ENCODE data around the gene C12orf50. TPM values are rescaled to one million over a fixed set of nuclear protein-coding genes. Genes with fewer than 3 reads are reported as not detected.
"Not testable (repeated sequence)": the region's sequence is repeated elsewhere in the genome, so short reads cannot be mapped to it uniquely, and the experiment has no call there.

The C12orf50 gene
- total RNA-seq, 4 donors from 2014 or later, result not detected

DNA sequence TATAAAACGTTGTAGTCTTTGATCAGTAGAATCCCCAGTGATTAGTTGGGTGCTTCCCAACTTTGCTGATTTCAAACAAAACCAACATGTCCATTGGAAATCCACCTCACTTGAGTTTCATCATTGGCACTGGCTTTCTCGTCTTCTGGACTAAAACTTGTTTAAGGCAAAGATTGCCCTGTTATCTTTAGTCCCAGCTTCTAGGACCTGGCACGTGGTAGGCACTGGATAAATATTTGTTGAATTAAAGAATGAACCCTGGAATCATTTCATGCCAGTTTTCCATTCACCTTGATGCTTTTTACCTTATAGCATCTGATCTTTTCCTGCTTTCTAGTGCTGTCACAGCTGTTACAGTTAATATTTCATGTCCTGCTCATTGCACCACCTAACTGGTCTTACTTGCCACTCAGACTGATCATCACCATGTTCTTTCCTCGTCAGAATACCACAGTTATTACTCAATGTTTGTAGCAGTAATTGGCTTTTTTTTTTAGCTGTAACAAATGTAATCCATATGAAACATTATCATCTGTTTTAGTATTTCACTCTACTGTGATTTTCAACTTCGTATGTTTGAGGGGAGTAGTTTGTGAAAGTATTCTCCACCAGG is 7.3 kb upstream of the C12orf50 start:
- no peak overlapping the region for H3K4me3 ChIP-seq (ENCODE audit: low read depth, poor library complexity, severe bottlenecking)
- WGBS, 2 donors, result 27 to 30% methylated on average over 5 of the region's 5 CpGs
- intact Hi-C loops (cut with DNase I; ENCODE audit: low total_unique reads), result no loop called here
- DNase-seq (ENCODE audit: low spot score in 2 of 2), result no peak
- TF ChIP-seq CTCF (IDR thresholded peaks at IDR 0.05) (no peak), POLR2A (IDR thresholded peaks at IDR 0.05) (no peak)

DNA sequence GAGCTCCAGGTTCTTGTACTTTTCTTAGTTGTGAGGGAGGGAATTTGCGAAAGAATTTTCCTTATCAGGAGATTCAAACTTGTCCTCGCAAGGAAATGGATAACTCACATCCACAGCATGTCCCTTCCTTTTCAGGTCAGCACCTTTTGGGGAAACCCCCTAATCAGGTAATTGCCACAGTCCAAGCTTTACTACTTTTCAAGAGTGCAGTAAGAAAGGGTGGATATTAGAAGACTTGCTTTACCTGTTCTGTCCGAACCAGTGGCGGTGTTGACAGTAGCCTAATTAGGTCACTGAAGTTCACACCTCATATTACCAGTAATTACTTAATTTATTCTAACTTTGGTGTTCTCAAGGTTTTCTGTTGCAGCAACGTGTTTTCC is 6.7 kb upstream of the C12orf50 start:
- intact Hi-C loops (cut with DNase I; ENCODE audit: low total_unique reads), result no loop called here
- H3K4me3 ChIP-seq (ENCODE audit: low read depth, poor library complexity, severe bottlenecking), result peak overlapping the region; percentile 84
- TF ChIP-seq POLR2A (IDR thresholded peaks at IDR 0.05) (no peak), CTCF (IDR thresholded peaks at IDR 0.05) (no peak)
- DNase-seq (ENCODE audit: low spot score in 2 of 2), result peak in 1 of 2 donors; percentile 18
- 1 to 3% methylated on average over 5 of the region's 5 CpGs for WGBS, 2 donors

DNA sequence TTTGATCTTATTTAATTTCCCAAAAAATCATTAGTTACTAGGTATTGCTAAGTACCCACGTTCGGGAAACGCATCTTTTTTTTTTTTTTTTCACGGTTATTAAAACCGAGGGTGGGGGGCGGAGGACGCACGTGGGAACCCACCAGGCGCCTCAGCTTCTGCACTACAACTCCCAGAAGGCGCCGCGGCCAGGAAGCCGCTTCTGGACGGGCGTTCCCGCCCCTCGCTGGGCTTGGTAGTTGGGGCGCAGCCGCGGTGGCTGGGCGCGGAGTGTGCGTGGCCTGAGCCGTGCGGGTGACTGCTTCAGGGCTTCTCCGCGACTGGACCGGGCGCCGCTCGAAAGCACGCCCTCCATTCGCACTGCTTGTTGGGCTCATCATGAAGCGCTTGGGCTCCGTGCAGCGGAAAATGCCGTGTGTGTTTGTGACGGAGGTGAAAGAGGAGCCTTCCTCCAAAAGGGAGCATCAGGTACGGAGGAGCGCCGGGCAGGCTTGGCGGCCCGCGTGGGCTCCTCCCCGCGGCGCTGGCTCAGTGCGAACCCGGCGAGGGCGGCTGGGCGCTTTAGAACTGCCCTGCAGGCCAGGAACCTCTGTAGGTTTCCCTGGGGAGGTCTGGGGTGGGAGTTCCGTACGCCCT is 6.2 kb upstream of the C12orf50 start:
- intact Hi-C loops (cut with DNase I; ENCODE audit: low total_unique reads), result no loop called here

GRCh38 chr12:88031161-88031560 is 2.0 kb upstream of the C12orf50 start:
- H3K4me3 ChIP-seq (ENCODE audit: low read depth, poor library complexity, severe bottlenecking); intact Hi-C loops (cut with DNase I; ENCODE audit: low total_unique reads); DNase-seq (ENCODE audit: low spot score in 2 of 2): not testable (repeated sequence)
- 85 to 93% methylated on average over 3 of the region's 3 CpGs for WGBS, 2 donors

More for the DNA sequence above, 6.2 kb upstream of the C12orf50 start:
- no peak for TF ChIP-seq POLR2A (IDR thresholded peaks at IDR 0.05)
- TF ChIP-seq CTCF (IDR thresholded peaks at IDR 0.05), result no peak
- peak; percentile 81 to 97 for DNase-seq (ENCODE audit: low spot score in 2 of 2)
- H3K4me3 ChIP-seq (ENCODE audit: low read depth, poor library complexity, severe bottlenecking), result peak overlapping the region; percentile 84
- WGBS, 2 donors, result 0 to 1% methylated on average over 22 to 50 of the region's 54 CpGs

DNA sequence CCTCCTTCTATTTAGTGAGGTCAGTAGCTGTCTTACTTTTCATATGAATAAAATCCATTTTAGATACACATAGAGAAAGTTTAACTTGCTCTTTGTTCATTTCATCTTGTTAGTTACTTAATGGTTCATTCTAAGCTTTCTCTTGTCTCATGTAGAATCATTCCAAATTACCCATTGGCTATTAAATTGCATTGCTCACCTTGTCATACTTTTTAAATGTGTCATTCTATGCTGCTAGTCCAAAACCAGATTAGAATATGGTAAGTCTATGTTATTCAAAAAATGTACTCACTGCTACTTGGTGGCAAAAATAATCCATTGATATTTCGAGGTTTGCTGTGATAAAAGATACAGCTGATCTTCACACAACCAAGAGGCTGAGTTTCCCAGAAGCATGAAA is 3.0 kb downstream of the C12orf50 start:
- DNase-seq (ENCODE audit: low spot score in 2 of 2), result no peak
- TF ChIP-seq POLR2A (IDR thresholded peaks at IDR 0.05), result no peak
- TF ChIP-seq CTCF (IDR thresholded peaks at IDR 0.05), result no peak
- WGBS, 2 donors, result 75 to 88% methylated on average over 1 of the region's 1 CpG
- no peak overlapping the region for H3K4me3 ChIP-seq (ENCODE audit: low read depth, poor library complexity, severe bottlenecking)
- intact Hi-C loops (cut with DNase I; ENCODE audit: low total_unique reads), result no loop called here

DNA sequence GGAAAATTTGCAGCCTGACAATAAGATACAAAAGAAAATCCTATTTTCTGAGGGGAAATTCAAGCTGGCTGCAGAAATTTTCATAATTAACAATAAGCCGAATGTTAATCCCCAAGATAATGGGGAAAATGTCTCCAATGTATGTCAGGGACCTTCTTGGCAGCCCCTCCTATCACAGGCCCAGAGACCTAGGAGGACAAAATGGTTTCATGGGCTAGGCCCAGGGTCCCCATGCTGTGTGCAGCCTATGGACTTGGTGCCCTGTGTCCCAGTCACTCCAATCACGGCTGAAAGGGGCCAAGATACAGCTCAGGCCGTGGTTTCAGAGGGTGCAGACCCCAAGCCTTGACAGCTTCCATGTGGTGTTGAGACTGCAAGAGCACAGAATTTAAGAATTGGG is 11.2 kb downstream of the C12orf50 start:
- no peak overlapping the region for H3K4me3 ChIP-seq (ENCODE audit: low read depth, poor library complexity, severe bottlenecking)
- no peak for DNase-seq (ENCODE audit: low spot score in 2 of 2)
- 75 to 95% methylated on average over 3 of the region's 3 CpGs for WGBS, 2 donors
- intact Hi-C loops (cut with DNase I; ENCODE audit: low total_unique reads), result no loop called here
- TF ChIP-seq CTCF (IDR thresholded peaks at IDR 0.05) (no peak), POLR2A (IDR thresholded peaks at IDR 0.05) (no peak)

All from lower leg skin (tissue), 4 donors.